GM21825 (cell line): ENCODE data around the gene SLC25A10.

Experiments
- ATAC-seq: cut with Tn5 transposase; IDR thresholded peaks from one replicate; pipeline ENCODE4 v1.9.1; 2021; ENCODE audit warnings: mild to moderate bottlenecking, moderate library complexity; ENCODE audit not compliant: unreplicated experiment

The SLC25A10 gene

DNA sequence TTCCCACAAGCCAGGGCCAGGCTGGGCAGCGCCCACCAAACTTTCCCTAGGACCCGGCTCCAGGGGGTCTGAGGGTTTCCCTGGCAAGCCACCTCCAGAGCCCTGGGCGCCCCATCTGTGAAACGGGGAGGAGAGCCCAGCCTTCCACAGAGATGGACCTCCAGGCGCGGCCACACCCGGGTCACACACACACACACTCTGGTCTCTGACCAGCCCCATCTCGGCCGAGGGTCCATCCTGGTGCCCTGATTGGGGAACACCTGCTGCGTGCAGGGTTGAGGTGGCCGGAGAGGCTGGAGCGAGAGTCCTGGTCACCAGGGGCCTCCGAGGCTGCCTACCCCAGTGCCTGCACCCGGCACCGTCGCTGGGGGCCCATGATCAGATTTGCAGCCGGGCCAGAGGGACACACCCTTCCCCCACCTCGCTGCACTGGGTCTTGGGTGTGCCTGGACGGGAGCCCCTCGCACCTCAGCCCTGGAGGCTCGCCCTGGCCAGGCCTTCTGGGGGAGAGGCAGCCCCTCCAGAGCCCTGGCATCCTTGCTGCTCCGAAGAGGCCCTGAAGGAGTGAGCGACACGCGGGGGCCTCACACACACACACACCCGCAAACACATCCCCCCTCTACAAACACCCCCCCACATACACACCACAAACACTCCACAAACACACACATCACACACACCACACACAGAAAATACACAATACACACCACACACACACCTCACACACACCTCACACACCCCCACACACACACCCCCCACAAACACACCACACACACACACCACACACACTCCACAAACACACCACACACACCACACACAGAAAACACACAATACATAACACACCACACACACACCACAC lies 29.7 kb downstream of the SLC25A10 start:
- no peak for ATAC-seq
